K562 (cell line): ENCODE results near the gene ATF6B. TPM values are rescaled to one million over a fixed set of nuclear protein-coding genes. Genes with fewer than 3 reads are reported as not detected.

Source experiments
- ATF3 ChIP-seq, 2 experiments: fragments of 450-650 bp in 1 of 2; sonication (generic) in 1 of 2; formaldehyde crosslinking in 1 of 2; IDR thresholded peaks in 1 of 2; conservative IDR thresholded peaks in 1 of 2; 2 replicates each; pipeline versions ENCODE4 v1.6.1 to v1.8.1; 2016 to 2023; ENCODE audit warnings: mild to moderate bottlenecking in 2 of 2, moderate library complexity in 2 of 2, inconsistent platforms in 1 of 2, missing genetic modification reagents in 1 of 2
- E2F6 ChIP-seq, 2 experiments: IDR thresholded peaks; 2 replicates each; pipeline ENCODE4 v1.6.1; 2011; ENCODE audit warnings: borderline replicate concordance in 1 of 2, control low read depth in 1 of 2, low read depth in 1 of 2, low read length in 1 of 2, mild to moderate bottlenecking in 1 of 2, mixed read lengths in 1 of 2, moderate library complexity in 1 of 2; ENCODE audit not compliant: insufficient read depth in 1 of 2, insufficient read length in 1 of 2, poor library complexity in 1 of 2, severe bottlenecking in 1 of 2; ENCODE audit errors: extremely low read depth in 1 of 2
- FOXO4 ChIP-seq: fragments of 450-650 bp; formaldehyde crosslinking; IDR thresholded peaks from 2 replicates; pipeline ENCODE4 v1.4.0; 2020; ENCODE audit warnings: mild to moderate bottlenecking, moderate library complexity
- HDAC1 ChIP-seq, 2 experiments: fragments of 450-650 bp; IDR thresholded peaks; 2 replicates each; pipeline ENCODE4 v1.6.1; 2016 to 2017; ENCODE audit warnings: inconsistent platforms in 1 of 2, mild to moderate bottlenecking in 1 of 2, moderate library complexity in 1 of 2
- MCM5 ChIP-seq: fragments of 450-650 bp; IDR thresholded peaks from 2 replicates; pipeline ENCODE4 v1.6.1; 2016; ENCODE audit warnings: low read depth
- MLLT1 ChIP-seq, 2 experiments: fragments of 450-650 bp; IDR thresholded peaks; 2 replicates each; pipeline ENCODE4 v1.6.1; 2016
- PHB2 ChIP-seq: fragments of 450-650 bp; IDR thresholded peaks from 2 replicates; pipeline ENCODE4 v1.6.1; 2017; ENCODE audit warnings: low read depth
- RAD51 ChIP-seq: fragments of 450-650 bp; IDR thresholded peaks from 2 replicates; pipeline ENCODE4 v1.7.1; 2016; ENCODE audit warnings: low read depth, mild to moderate bottlenecking, borderline replicate concordance
- SMAD2 ChIP-seq: fragments of 150-350 bp; IDR thresholded peaks from 2 replicates; pipeline ENCODE4 v1.6.1; 2014; ENCODE audit warnings: low read depth, mild to moderate bottlenecking, low read length
- TCF15 ChIP-seq: fragments of 250-450 bp; sonication (Bioruptor Pico); IDR thresholded peaks from 2 replicates; pipeline ENCODE4 v1.8.0; 2022; ENCODE audit warnings: moderate library complexity, mild to moderate bottlenecking, inconsistent platforms
- ZNF407 ChIP-seq: fragments of 450-650 bp; IDR thresholded peaks from 2 replicates; pipeline ENCODE4 v1.6.1; 2016; ENCODE audit warnings: low read depth
- polyA plus RNA-seq, 8 experiments: library from polyadenylated mRNA; depleted of rRNA in 4 of 8; stranded (reverse) in 5 of 8; unstranded in 3 of 8; fragments of >200 nt; fragmentation: Nextera tagmentation in 2 of 8; fragmentation: Illumina TruSeq in 1 of 8; extraction: Ambion mirVana in 2 of 8; extraction: Trizol in 1 of 8; gene quantifications; 2 replicates each; pipeline versions ENCODE4 v1.2.1 to v1.2.3, GENCODE V29; 2011 to 2014; ENCODE audit warnings: inconsistent platforms in 1 of 8, missing spikeins in 1 of 8
- total RNA-seq, 7 experiments: library from RNA; depleted of rRNA in 6 of 7; stranded (reverse); fragments of >200 nt in 6 of 7; fragmentation: Illumina TruSeq in 2 of 7; extraction: Trizol in 2 of 7; gene quantifications; 2 replicates each; pipeline versions ENCODE4 v1.2.1 to v1.2.3, GENCODE V29; 2011 to 2021; ENCODE audit warnings: low replicate concordance in 1 of 7

ATF6B gene
- total and polyA plus RNA-seq, 9 of the 15 experiments (the other 6 are each of a cell fraction or from before 2014, with no cell fraction given): 20.7 to 131 (median 31.7) TPM

GRCh38 chr6:32086661-32087573 lies 41.1 kb downstream of the ATF6B start (continued):
- TF ChIP-seq ZNF407: no peak
- no peak for TF ChIP-seq MCM5
- TF ChIP-seq HDAC1 (IDR thresholded peaks at IDR 0.05): peak in 1 of 2 experiments; percentile 85; a peak in 2 of 4 replicates
- no peak for TF ChIP-seq RAD51
- peak in 1 of 2 experiments; percentile 73; a peak in 1 of 4 replicates for TF ChIP-seq MLLT1 (IDR thresholded peaks at IDR 0.05)
- peak; percentile 54 to 78 for TF ChIP-seq E2F6 (IDR thresholded peaks at IDR 0.05; ENCODE audit: borderline replicate concordance in 1 of 2, extremely low read depth in 1 of 2, insufficient read depth in 1 of 2, insufficient read length in 1 of 2, low read depth in 1 of 2, low read length in 1 of 2, poor library complexity in 1 of 2, severe bottlenecking in 1 of 2)
- TF ChIP-seq SMAD2: no peak
- no peak for TF ChIP-seq FOXO4 (CRISPR knock-in tag)
- no peak for TF ChIP-seq PHB2
- TF ChIP-seq TCF15 (CRISPR knock-in tag): no peak
- TF ChIP-seq ATF3 (IDR thresholded peaks at IDR 0.05): peak; percentile 52
- no peak for TF ChIP-seq ATF3 (CRISPR knock-in tag; conservative IDR thresholded peaks at IDR 0.05)
